Activated B cell treated with CpG ODN at 0.5 μM for 24 hours (primary cell): ENCODE measurements around the gene PFDN1. TPM values are rescaled to one million over a fixed set of nuclear protein-coding genes. Genes with fewer than 3 reads are reported as not detected.

Experiments
- ATAC-seq: fragments of 200-7000 bp; cut with Tn5 transposase; one replicate; pipeline ENCODE4 v1.10.0; 2021; ENCODE audit warnings: low read depth, mild to moderate bottlenecking, moderate library complexity
- CTCF ChIA-PET: fragments of 350-600 bp; sonication (Branson Sonifier 250); formaldehyde crosslinking; loops from one replicate; lab custom pipeline; 2021; ENCODE audit warnings: antibody characterized with exemption; lab: Charles Lee
- POLR2A ChIA-PET: fragments of 350-600 bp; sonication (Branson Sonifier 250); formaldehyde crosslinking; loops from one replicate; lab custom pipeline; 2021; ENCODE audit warnings: antibody characterized with exemption; lab: Charles Lee
- DNase-seq: peaks from one replicate; pipeline ENCODE4 v3.0.0; 2022
- H3K27ac Mint-ChIP-seq: one replicate; pipeline ENCODE4 v1.8.0; 2020; ENCODE audit warnings: mixed read lengths
- H3K27me3 Mint-ChIP-seq: one replicate; pipeline ENCODE4 v1.8.0; 2021; ENCODE audit warnings: mixed read lengths
- H3K36me3 Mint-ChIP-seq: one replicate; pipeline ENCODE4 v1.8.0; 2021; ENCODE audit warnings: low read depth, mixed read lengths
- H3K4me1 Mint-ChIP-seq: one replicate; pipeline ENCODE4 v1.8.0; 2021; ENCODE audit warnings: mixed read lengths
- H3K4me3 Mint-ChIP-seq: one replicate; pipeline ENCODE4 v1.8.0; 2020; ENCODE audit warnings: mild to moderate bottlenecking, mixed read lengths
- H3K9me3 Mint-ChIP-seq: one replicate; pipeline ENCODE4 v1.8.0; 2020; ENCODE audit warnings: mixed read lengths
- intact Hi-C: fragments of 100-400 bp; cut with micrococcal nuclease; formaldehyde crosslinking; loops from one replicate; pipeline ENCODE4 v1.15.1; 2024
- total RNA-seq: library from RNA; stranded (reverse); gene quantifications from 2 replicates; pipeline ENCODE4 v1.2.3, GENCODE V29; 2022
- TF ChIP-seq, protein P1 (sequence below): fragments of 200-600 bp; IDR thresholded peaks from one replicate; pipeline ENCODE4 v1.8.0; 2022; ENCODE audit warnings: antibody characterized with exemption, mild to moderate bottlenecking

The PFDN1 gene
- total RNA-seq, 1 donor from 2014 or later, result 38.2 TPM

DNA sequence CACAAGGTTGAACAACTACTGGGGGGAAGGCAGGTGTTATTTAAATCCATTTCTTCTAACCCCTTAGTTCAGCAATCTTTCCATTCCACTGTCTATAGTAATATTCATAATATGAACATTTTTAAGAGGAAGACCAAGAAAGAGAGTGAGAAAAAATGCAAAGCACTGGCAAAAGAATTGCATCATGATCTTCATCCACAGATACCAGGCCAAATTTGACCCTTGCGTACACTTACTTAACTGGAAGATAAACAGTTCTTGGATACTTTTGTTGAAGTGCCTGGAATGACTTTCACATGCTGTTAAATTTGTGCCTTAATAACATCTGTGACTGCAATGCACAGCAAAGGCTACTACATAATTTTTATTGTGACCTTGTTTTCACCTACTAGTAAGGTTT is 1.8 kb downstream of the PFDN1 start:
- intact Hi-C loops, result loop anchor here (5.0 kb wide), 3 partner anchors 124 to 1834 kb away; partner anchors contain the start of genes CYSTM1 and EGR1
- H3K36me3 Mint-ChIP-seq, result peaks cover 34% of the 10 kb centered on the region
- peaks cover 3% of the 10 kb centered on the region for H3K27me3 Mint-ChIP-seq
- no peaks in the 10 kb centered on the region for H3K9me3 Mint-ChIP-seq
- DNase-seq, result no peak
- no peak for ATAC-seq
- ChIA-PET CTCF (no interaction called here), POLR2A (no interaction called here)
- H3K27ac Mint-ChIP-seq, result no peak overlapping the region
- peak overlapping the region; percentile 41 for H3K4me3 Mint-ChIP-seq
- H3K4me1 Mint-ChIP-seq, result peaks cover 24% of the 10 kb centered on the region
- TF ChIP-seq, protein P1, sequence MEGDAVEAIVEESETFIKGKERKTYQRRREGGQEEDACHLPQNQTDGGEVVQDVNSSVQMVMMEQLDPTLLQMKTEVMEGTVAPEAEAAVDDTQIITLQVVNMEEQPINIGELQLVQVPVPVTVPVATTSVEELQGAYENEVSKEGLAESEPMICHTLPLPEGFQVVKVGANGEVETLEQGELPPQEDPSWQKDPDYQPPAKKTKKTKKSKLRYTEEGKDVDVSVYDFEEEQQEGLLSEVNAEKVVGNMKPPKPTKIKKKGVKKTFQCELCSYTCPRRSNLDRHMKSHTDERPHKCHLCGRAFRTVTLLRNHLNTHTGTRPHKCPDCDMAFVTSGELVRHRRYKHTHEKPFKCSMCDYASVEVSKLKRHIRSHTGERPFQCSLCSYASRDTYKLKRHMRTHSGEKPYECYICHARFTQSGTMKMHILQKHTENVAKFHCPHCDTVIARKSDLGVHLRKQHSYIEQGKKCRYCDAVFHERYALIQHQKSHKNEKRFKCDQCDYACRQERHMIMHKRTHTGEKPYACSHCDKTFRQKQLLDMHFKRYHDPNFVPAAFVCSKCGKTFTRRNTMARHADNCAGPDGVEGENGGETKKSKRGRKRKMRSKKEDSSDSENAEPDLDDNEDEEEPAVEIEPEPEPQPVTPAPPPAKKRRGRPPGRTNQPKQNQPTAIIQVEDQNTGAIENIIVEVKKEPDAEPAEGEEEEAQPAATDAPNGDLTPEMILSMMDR, result no peak

DNA sequence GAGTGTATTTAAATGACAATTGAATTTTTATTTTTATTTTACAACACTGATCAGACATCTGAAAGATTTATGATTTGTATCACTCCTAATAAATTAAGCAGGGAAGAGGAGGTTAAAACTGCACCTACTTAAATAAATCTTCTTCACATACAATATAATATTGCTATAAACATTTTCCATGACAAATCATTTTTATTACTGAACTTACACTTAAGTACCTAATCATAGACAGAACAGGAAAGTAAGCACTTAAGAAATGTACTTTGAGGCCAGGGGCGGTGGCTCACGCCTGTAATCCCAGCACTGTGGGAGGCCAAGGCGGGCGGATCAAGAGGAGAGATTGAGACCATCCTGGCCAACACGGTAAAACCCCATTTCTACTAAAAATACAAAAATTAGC is 3.8 kb downstream of the PFDN1 start:
- POLR2A ChIA-PET, result no interaction called here
- TF ChIP-seq, protein P1, result no peak
- Mint-ChIP-seq H3K36me3 (peaks cover 38% of the 10 kb centered on the region), H3K27me3 (no peaks in the 10 kb centered on the region), H3K27ac (no peak overlapping the region), H3K4me3 (no peak overlapping the region), H3K9me3 (no peaks in the 10 kb centered on the region), H3K4me1 (peaks cover 37% of the 10 kb centered on the region)
- DNase-seq (no peak), ATAC-seq (no peak)
- CTCF ChIA-PET, result no interaction called here
- intact Hi-C loops, result no loop called here

DNA sequence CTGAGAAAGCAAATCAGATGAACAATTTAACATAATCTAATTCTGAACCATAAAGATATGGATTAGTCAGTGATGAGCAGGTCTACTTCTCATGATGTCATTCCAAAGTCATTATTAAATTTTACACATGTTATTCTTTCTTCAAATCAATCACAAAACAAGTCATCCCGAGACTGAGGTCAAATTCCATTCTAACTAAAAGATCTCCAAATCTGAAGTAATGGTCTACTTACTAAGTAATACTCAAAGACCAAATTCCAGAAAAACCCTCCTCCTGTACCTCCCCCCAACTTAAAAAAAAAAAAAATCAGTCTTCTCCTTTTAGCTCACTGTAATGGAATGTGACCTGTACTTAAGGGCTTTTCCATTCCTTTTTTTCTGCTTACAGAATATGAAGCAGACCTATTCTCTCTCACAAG is 4.7 kb downstream of the PFDN1 start:
- intact Hi-C loops, result no loop called here
- H3K9me3 Mint-ChIP-seq, result no peaks in the 10 kb centered on the region
- POLR2A ChIA-PET, result no interaction called here
- no peaks in the 10 kb centered on the region for H3K27me3 Mint-ChIP-seq
- TF ChIP-seq, protein P1, result no peak
- no peak for ATAC-seq
- CTCF ChIA-PET, result interaction anchor here (0.9 to 1.6 kb wide), 2 partner anchors 53 to 58 kb away, joined by 3 read pairs; no protein-coding TSS in a partner anchor
- peaks cover 41% of the 10 kb centered on the region for H3K4me1 Mint-ChIP-seq
- DNase-seq, result no peak
- no peak overlapping the region for H3K27ac Mint-ChIP-seq
- H3K36me3 Mint-ChIP-seq, result peaks cover 38% of the 10 kb centered on the region
- no peak overlapping the region for H3K4me3 Mint-ChIP-seq

DNA sequence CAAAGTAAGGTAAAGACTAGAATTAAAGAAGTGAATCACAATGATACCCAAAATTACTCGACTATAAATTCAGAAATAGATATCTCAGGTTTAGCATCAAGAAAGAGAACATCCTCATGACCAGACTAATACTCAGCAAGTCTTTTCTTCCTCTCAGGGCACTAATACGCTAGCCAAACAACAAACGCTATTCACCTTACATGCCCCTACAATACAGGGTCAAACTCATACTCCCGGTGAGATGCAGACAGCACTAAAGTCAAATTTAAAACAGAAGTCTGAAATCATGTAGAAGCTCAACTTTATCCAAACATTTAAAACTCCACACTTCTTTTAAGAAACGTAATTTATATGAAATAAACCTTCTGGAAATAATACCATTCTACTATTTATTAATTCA is 5.6 kb downstream of the PFDN1 start:
- no peak overlapping the region for H3K4me3 Mint-ChIP-seq
- no peak for ATAC-seq
- ChIA-PET POLR2A (interaction anchor here (0.6 kb wide), 1 partner anchor 50 kb away, joined by 5 read pairs; no protein-coding TSS in a partner anchor), CTCF (interaction anchor here (0.9 to 1.6 kb wide), 2 partner anchors 53 to 57 kb away, joined by 3 read pairs; no protein-coding TSS in a partner anchor)
- TF ChIP-seq, protein P1, result no peak
- no peaks in the 10 kb centered on the region for H3K27me3 Mint-ChIP-seq
- no peaks in the 10 kb centered on the region for H3K9me3 Mint-ChIP-seq
- intact Hi-C loops, result no loop called here
- H3K27ac Mint-ChIP-seq, result no peak overlapping the region
- H3K4me1 Mint-ChIP-seq, result peaks cover 36% of the 10 kb centered on the region
- DNase-seq, result no peak
- H3K36me3 Mint-ChIP-seq, result peaks cover 32% of the 10 kb centered on the region

DNA sequence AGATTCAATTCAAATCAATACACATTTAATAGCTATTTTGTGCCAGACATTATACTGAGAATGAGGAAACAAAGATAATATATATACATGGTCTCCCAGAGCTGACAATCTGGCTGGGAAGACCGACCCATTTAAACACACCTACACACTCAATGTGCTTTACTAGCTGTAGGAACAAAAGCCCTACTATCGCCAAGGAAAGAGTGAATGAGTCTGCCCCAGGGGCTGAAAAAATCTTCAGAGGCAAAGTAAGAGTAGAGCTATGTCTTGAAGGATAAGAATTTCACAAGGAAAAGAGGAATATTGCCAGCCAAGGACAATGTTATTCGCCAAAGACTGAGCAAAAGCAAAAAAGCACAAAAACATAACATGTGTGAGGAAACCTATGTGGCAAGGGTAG is 6.6 kb downstream of the PFDN1 start:
- POLR2A ChIA-PET, result no interaction called here
- no peaks in the 10 kb centered on the region for H3K9me3 Mint-ChIP-seq
- H3K4me1 Mint-ChIP-seq, result peaks cover 30% of the 10 kb centered on the region
- CTCF ChIA-PET, result interaction anchor here (1.4 kb wide), 1 partner anchor 55 kb away, joined by 3 read pairs; no protein-coding TSS in a partner anchor
- intact Hi-C loops, result no loop called here
- no peaks in the 10 kb centered on the region for H3K27me3 Mint-ChIP-seq
- H3K4me3 Mint-ChIP-seq, result no peak overlapping the region
- ATAC-seq, result no peak
- TF ChIP-seq, protein P1, result no peak
- DNase-seq, result no peak
- no peak overlapping the region for H3K27ac Mint-ChIP-seq
- peaks cover 32% of the 10 kb centered on the region for H3K36me3 Mint-ChIP-seq
